HT1080 (cell line): ENCODE data around the gene BMP7. TPM values are rescaled to one million over a fixed set of nuclear protein-coding genes. Genes with fewer than 3 reads are reported as not detected.
"Not testable (repeated sequence)": the region's sequence is repeated elsewhere in the genome, so short reads cannot be mapped to it uniquely, and the experiment has no call there.

Experiments
- DNase-seq: peaks from one replicate; pipeline ENCODE4 v3.0.0-alpha.2; 2015; ENCODE audit warnings: low read depth
- total RNA-seq: library from RNA; depleted of rRNA; stranded (reverse); fragments of >200 nt; shearing (Covaris generic); gene quantifications from 2 replicates; pipeline ENCODE4 v1.2.3, GENCODE V29; 2014

The BMP7 gene
- total RNA-seq, 1 experiment from 2014 or later = 0.03 TPM

- no peak for DNase-seq
Measured at GRCh38 chr20:57194154-57194553, 72.3 kb downstream of the BMP7 start.

DNA sequence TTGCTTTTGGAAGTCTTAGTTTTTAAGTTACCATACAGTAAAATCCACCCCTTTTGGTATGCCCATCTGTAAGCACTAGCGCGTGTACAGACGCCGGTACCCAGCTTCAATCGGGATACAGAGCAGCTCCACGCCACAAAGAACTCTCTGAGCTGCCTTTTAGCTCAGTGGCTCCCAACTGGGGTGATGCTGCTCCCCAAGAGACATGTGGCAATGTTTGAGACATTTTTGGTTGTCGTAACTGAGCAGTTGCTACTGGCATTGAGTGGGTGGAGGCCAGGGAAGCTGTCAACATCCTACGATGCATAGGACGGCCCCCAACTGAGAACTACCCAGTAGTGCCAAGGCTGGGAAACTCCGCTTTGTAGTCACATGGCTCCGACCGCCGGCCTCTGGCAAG lies 73.3 kb downstream of the BMP7 start:
- DNase-seq = no peak

DNA sequence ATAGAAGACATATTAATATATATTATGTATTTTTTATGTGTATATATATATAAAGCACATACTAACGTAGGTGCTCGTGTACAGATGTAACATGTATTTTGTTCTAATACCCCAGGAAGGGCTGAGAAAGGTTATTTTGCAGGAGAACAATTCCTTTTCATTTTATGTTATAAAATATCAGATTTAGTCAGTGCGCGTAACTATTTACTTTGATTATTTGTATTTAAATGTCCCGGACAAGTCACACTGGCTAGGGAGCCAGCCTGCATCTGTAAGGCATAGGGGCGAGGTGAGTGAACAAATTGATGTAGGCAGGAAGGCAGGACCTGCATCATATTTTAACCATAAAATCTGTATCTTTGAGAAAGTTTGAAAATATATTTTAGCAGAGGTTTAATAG lies 74.1 kb downstream of the BMP7 start:
- DNase-seq = no peak

DNA sequence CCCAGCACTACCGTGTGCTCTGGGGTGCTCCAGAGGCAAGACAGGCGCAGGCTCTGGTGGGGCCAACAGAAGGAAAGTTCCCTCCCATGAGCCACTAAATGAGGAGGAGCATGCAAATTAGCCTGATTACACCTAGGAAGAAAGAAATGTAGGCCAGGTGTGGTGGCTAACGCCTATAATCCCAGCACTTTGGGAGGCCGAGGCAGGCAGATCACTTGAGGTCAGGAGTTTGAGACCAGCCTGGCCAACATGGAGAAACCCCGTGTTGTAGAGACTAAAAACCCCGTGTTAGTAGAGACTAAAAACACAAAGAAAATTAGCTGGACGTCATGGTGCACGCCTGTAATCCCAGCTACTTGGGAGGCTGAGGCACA lies 75.2 kb downstream of the BMP7 start:
- not testable (repeated sequence) for DNase-seq

DNA sequence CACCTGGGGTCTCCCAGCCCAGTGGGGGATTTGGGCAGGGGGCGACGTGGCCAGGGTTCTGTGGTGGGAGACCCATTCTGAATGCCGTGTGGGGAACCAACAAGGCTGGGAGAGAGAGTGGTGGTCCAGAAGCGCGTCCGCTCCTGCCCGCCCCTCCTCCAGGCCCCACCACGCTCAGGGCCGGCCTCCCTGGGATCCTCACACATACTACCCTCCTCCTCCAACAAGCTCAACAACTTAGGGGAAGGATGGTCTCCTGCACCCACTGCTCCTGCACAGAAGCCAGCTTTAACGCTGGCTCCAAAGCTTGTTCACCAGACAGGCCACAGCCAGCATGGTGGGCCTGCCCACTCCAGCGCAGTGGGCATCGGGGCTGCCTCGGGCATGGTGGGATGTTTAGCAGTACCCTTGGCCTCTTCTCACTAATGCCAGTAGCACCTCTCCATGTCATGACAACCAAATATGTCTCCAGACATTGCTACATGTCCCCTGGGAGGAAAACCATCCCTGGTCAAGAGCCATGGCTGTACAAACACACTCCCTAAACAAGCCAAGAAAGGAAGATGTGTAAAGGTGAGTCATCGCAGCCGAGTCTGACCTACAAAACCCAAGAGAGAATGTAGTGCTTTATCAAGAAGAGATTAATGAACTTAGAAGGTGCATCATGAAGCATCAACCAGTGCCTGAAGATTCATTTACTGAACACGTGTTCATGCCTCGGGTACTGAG lies 75.7 kb downstream of the BMP7 start:
- DNase-seq = peak; percentile 53

- no peak for DNase-seq
Measured at GRCh38 chr20:57189713-57190112, 76.7 kb downstream of the BMP7 start.

DNA sequence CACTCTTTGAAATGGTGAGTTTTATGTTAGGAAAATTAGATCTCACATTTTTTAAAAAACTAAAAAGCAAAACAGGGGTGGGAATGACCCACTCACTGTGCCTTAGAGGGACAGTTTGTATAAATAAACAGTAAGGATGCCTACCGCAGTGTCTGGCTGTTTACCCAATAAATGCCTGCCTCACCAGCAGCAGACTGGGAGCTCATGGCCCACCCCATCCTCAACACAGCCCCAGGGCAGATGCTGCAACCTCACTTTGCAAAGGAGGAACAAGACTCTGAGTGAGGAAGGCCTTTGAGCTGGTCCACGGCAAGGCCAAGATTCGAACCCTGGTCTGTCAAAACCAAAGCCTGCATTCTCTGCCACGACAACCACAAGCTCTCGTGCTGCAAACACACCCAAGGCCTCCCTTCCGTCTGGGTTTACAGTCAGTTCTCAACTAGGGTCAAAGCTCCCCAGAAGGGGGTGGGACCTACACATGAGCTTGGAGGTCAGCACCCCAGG lies 77.8 kb downstream of the BMP7 start:
- DNase-seq = no peak

DNA sequence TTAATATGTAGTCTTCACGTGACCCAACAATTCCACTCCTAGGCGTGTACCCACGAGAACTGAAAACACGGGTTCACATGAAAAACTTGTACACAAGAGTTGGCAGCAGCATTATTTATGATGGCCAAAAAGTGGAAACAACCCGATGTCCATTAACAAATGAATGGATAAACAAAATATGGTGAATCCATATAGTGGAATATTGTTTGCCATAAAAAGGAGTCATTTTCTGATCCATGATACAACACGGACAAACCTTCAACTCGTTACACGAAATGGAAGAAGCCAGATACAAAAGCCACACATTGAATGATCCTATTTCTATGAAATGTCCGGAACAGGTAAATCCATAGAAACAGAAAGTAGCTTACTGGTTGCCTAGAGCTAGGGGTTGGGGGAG lies 78.4 kb downstream of the BMP7 start:
- DNase-seq = no peak

- DNase-seq = no peak
Measured at GRCh38 chr20:57187068-57187634, 79.3 kb downstream of the BMP7 start.

DNA sequence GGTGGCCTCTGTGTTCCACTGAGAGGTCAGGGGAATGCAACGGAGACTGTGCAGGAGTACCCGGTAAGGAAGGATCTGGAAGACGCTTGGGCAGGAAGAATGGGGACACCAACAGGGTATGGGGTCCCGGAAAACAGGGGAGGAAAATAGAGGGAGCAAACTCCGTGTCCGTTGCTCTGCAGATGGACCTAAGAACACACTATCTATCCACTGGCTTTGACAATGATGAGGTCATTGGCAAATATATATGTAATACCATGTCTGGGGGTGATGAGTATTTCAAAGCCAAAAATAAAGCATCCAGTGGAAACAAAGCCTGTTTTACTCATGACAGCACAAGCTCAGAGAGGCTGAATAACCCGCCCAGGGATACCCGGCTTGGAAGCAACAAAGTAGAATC lies 80.2 kb downstream of the BMP7 start:
- DNase-seq = no peak

- no peak for DNase-seq
Measured at GRCh38 chr20:57185188-57185743, 81.2 kb downstream of the BMP7 start.

- no peak for DNase-seq
Measured at GRCh38 chr20:57183457-57184009, 82.9 kb downstream of the BMP7 start.

- no peak for DNase-seq
Measured at GRCh38 chr20:57181639-57182038, 84.8 kb downstream of the BMP7 start.

DNA sequence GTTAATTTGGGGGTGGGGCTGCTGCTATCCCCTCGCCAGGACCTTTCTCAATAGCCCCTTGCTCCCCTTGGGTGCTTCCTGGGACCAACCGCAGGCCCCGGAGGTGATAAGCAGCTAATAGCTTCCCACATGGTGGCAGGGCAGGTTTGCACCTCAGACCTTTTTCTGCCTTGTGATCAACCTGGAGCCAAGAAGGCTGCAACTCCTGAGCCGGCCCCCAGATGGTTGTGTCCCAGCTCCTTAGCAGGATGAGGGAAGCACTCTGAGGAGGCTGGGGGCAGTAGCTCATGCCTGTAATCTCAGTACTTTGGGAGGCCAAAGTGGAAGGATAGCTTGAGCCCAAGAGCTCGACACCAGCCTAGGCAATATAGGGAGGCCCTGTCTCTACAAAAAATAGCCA lies 85.5 kb downstream of the BMP7 start:
- no peak for DNase-seq

DNA sequence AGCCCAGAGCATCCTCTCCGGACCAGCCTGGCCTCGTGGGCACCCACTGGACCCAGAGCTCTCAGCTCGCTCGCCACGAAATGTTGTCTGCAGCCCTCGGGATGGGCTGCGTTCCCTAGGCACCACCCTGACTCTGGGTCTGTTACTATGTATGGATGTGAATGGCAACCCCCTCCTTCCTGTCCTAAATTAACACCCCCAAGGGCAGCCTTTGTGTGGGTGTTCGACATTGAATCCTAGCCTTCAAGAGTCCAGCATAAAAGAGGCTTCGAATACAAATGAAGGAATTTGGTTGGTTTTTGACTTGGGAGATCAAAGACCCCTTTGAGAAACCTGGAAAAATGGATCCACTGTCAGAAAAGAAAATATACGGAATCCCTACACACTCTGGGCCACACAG lies 86.1 kb downstream of the BMP7 start:
- DNase-seq = no peak

GRCh38 chr20:57179265-57179664 lies 87.2 kb downstream of the BMP7 start:
- DNase-seq = no peak

DNA sequence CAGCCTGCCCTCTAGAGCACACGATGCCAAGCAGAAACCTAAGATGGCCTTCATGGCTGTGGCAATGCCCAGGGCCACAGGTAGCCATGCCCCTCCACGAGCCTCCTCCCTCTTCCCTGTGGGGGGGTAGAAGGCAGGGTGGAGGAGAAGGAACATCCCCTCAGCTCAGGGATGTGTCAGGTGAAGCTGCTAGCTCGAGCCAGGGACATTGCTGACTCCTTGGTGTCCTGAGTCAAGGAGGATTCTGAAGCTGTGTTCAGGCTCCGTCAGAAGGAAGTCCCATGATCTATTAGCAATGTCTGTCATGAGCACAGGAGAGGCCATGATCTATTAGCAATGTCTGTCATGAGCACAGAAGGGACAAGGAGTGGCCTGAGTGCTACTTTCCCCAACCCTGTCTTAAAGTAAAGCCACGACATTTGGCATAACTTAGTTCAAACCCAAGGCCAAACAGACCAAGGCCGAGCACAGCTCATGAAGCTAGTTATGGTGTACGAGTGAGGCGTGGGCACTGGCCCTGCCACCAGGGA lies 87.8 kb downstream of the BMP7 start:
- no peak for DNase-seq

DNA sequence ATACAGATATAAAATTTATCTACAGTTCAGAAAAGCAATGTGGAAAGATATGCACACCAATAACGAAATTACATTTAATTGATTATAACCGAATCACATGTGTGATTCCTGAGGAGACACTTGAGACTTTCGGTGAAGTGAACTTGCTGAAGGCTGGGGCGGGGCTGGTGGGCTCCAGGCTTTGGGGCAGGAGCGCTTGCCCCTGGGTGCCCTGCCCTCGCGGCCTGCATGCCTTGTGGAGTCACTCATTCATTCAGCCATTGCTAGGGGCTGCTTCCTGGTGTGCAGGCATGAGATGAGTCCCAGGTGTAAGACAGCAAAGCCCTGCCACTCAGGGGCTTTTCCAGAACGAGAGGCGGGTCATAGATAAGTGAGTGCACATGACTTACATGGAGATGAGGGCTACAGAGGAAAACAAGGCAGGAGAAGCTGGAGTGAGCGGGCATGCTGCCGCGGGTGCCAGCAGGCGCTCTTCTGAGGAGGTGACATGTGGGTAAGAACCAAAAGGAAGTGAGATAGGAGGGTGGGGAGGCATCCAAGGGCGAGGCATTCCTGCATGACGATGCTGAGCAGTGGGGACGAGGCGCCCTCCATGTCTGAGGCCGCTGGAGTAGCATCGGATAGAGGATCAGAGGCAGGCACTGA lies 88.7 kb downstream of the BMP7 start:
- DNase-seq = no peak

DNA sequence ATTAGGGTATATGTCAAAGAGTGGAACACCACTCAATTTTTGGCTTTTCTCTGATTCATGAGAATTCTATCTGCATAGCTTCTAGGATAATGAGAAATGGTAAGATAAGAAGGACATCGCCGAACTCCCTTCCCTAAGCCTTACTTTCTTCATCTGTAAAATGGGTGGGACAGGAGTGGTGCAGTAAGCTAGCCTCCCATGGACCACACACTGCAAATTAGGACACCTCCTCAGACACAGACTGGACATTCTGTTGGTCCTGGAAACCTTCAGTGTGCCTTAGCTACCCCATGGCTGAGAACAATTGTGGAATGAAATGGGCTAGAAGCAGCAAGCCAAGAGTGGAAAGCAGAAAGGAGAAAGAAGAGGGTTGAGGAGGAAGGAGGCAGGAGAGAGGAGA lies 89.6 kb downstream of the BMP7 start:
- DNase-seq = no peak

DNA sequence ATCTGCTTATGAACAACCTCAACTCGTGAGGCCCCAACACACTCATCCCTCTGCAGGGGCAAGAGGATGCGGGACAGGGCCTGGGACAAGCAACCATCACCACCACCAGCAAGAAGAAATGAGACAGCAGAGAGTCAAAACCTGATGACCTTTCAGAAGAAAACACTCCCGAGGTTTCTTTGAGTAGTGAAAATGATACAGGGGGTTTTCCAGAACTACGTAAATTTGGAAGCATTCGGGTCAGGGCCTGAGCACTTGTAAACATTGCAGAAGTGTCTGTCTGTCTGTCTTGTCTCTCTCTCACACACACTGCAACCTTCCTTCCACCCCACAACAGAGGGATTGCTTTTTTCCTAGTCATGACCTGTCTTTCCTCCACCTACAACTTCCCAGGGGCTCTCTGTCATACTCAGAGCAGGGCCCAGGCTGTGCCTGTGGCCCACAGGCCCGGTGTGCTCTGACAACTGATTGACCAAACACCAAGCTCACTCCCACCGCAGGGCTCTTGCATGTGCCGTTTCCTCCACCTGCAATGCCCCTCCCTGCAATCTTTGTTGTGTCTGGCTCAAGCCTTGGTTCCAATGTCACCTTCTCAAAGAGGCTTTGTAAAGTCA lies 90.9 kb downstream of the BMP7 start:
- DNase-seq = no peak

DNA sequence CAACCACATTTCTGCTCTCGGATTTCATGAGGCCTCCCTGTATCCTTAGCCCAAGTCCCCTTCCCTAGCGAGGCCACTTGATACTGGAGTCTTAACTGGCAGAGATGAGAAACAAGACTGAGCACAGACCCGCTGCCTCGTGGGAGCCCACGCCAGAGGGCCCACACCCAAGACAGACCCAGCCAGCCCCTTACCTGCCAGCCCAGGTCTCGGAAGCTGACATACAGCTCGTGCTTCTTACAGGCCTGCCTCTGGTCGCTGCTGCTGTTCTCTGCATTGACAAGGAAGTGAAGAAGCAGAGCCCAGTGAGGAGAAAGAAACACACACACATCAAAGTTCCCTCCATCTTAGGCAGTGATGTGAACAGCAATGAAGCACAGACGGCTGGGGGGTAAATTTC lies 91.7 kb downstream of the BMP7 start:
- no peak for DNase-seq
